ENCODE data around the gene WWTR1. TPM values are rescaled to one million over a fixed set of nuclear protein-coding genes. Genes with fewer than 3 reads are reported as not detected.

The WWTR1 gene
- 41.5 TPM for polyA plus RNA-seq (2012; ENCODE audit: insufficient read length, low read depth)

DNA sequence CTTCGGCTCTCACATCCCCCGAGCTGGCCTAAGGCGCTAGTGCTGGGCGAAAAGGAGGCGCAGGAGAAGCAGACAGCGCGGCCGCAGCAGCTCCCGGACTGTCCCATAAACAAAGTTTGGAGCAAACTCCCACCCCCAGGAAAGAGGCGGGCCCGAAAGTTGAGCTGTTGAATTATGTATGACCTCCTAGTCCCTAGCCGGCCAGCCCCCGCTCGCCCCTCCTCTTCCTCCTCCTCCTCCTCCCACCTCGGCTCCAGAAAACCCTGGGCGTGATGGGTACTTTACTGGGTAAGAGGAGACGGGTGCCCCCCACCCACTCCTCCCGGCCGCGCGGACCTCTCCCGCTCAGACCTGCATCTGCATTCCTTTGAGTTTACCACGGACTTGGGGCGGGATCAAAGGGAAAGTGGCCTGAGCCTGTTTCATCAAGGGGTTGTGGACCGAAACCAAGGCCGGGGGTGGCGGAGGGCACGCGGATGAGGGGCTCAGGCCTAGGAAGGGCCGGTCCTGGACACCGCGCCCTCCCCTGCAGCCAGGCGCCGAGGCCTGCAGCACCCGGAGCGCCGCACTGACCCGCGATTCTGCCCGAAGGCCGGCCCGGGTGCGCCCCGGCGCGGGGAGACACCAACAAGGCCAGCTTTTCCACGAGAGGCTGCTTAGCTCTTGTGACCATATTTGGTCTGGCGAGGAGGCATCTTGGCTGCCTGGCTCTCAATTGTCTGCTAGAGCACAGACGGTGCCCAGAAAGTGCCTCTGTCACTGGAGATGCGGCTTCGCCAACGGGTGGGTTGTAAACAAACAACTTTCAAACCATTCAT is at the start of gene WWTR1:
TSS of gene WWTR1 (minus strand) at position 100 of the 818 bp plus-strand sequence. CDS start 719 bp downstream, outside the sequence.
- TF ChIP-seq TAF1 (IDR thresholded peaks at IDR 0.05; ENCODE audit: borderline replicate concordance, insufficient read depth, low read length) (peak; percentile 58; the same call in 1 of the 2 replicates), POLR2AphosphoS5 (IDR thresholded peaks at IDR 0.05; ENCODE audit: low read depth, low read length) (peak; percentile 95), SIN3A (IDR thresholded peaks at IDR 0.05; ENCODE audit: borderline replicate concordance, insufficient read depth, low read length) (no peak), FOXP2 (optimal IDR thresholded peaks at IDR 0.05; ENCODE audit: borderline replicate concordance, extremely low read depth, extremely low read length, insufficient read depth) (peak; percentile 69)
- TF ChIP-seq, protein P1, sequence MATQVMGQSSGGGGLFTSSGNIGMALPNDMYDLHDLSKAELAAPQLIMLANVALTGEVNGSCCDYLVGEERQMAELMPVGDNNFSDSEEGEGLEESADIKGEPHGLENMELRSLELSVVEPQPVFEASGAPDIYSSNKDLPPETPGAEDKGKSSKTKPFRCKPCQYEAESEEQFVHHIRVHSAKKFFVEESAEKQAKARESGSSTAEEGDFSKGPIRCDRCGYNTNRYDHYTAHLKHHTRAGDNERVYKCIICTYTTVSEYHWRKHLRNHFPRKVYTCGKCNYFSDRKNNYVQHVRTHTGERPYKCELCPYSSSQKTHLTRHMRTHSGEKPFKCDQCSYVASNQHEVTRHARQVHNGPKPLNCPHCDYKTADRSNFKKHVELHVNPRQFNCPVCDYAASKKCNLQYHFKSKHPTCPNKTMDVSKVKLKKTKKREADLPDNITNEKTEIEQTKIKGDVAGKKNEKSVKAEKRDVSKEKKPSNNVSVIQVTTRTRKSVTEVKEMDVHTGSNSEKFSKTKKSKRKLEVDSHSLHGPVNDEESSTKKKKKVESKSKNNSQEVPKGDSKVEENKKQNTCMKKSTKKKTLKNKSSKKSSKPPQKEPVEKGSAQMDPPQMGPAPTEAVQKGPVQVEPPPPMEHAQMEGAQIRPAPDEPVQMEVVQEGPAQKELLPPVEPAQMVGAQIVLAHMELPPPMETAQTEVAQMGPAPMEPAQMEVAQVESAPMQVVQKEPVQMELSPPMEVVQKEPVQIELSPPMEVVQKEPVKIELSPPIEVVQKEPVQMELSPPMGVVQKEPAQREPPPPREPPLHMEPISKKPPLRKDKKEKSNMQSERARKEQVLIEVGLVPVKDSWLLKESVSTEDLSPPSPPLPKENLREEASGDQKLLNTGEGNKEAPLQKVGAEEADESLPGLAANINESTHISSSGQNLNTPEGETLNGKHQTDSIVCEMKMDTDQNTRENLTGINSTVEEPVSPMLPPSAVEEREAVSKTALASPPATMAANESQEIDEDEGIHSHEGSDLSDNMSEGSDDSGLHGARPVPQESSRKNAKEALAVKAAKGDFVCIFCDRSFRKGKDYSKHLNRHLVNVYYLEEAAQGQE (IDR thresholded peaks at IDR 0.05; ENCODE audit: insufficient read depth in 1 of 2, low read depth in 2 of 2, low read length in 2 of 2) = no peak

DNA sequence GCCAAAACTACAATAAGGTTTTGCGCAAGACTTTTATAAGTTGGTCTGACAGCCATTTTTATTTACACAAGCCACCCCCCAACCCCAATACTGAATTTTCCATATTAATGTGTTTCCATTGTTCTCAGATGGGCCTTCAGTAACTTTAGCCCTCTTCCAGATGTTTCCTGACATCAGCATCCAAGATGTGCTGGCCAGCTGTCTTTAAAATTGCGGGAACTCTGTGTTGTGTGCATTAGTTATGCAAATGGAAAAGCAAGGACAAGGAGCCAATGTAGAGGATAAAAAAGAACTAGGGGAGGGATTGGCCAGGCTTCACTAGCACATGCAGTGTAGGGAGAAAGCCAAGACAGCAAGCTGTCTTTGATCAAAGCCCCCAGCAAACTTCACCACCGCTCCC is 49.1 kb upstream of the WWTR1 start:
- TF ChIP-seq POLR2AphosphoS5 (IDR thresholded peaks at IDR 0.05; ENCODE audit: low read depth, low read length) (no peak), SIN3A (IDR thresholded peaks at IDR 0.05; ENCODE audit: borderline replicate concordance, insufficient read depth, low read length) (no peak), FOXP2 (optimal IDR thresholded peaks at IDR 0.05; ENCODE audit: borderline replicate concordance, extremely low read depth, extremely low read length, insufficient read depth) (no peak), TAF1 (IDR thresholded peaks at IDR 0.05; ENCODE audit: borderline replicate concordance, insufficient read depth, low read length) (no peak)
- TF ChIP-seq, protein P1 (IDR thresholded peaks at IDR 0.05; ENCODE audit: insufficient read depth in 1 of 2, low read depth in 2 of 2, low read length in 2 of 2) = no peak

DNA sequence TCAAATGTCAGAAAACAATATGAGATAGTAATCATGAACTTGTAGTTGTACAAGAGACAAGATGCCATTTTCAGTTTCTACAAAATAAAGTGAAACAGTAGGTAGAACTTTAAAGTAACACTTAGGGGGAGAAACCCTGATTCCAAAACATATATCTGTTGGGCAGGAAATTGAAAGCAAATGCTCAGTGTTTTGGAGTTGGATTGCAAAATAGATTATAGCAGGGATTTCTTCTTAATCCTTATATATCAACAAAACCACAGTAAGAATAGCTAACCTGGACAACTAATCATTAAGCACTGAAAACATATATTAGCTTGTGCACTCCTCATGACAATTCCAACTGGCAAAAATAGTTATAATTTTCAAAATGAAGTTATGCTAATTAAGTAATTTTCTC is 47.6 kb upstream of the WWTR1 start:
- TF ChIP-seq TAF1 (IDR thresholded peaks at IDR 0.05; ENCODE audit: borderline replicate concordance, insufficient read depth, low read length) (no peak), SIN3A (IDR thresholded peaks at IDR 0.05; ENCODE audit: borderline replicate concordance, insufficient read depth, low read length) (no peak), FOXP2 (optimal IDR thresholded peaks at IDR 0.05; ENCODE audit: borderline replicate concordance, extremely low read depth, extremely low read length, insufficient read depth) (no peak), POLR2AphosphoS5 (IDR thresholded peaks at IDR 0.05; ENCODE audit: low read depth, low read length) (no peak)
- TF ChIP-seq, protein P1 (IDR thresholded peaks at IDR 0.05; ENCODE audit: insufficient read depth in 1 of 2, low read depth in 2 of 2, low read length in 2 of 2) = no peak

DNA sequence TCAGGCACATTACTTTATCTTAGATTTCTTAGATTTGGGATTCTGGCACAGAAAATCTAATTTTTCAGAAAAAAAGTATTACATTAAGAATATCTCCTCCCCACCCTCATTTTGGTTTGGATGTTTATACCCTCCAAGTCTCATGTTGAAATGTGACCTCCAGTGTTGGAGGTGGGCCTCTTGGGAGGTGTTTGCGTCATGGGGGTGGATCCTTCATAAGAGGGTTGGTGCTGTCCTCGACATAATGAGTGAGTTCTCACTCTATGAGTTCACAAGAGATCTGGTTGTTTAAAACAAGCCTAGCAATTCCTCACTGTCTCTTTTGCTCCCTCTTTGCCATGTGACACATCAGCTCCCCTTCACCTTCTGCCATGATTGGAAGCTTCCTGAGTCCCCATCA is 45.6 kb upstream of the WWTR1 start:
- no peak for TF ChIP-seq FOXP2 (optimal IDR thresholded peaks at IDR 0.05; ENCODE audit: borderline replicate concordance, extremely low read depth, extremely low read length, insufficient read depth)
- TF ChIP-seq, protein P1 (IDR thresholded peaks at IDR 0.05; ENCODE audit: insufficient read depth in 1 of 2, low read depth in 2 of 2, low read length in 2 of 2) = no peak
- no peak for TF ChIP-seq SIN3A (IDR thresholded peaks at IDR 0.05; ENCODE audit: borderline replicate concordance, insufficient read depth, low read length)
- no peak for TF ChIP-seq POLR2AphosphoS5 (IDR thresholded peaks at IDR 0.05; ENCODE audit: low read depth, low read length)
- no peak for TF ChIP-seq TAF1 (IDR thresholded peaks at IDR 0.05; ENCODE audit: borderline replicate concordance, insufficient read depth, low read length)

All from PFSK-1 (cell line).